ENCODE results near the gene ARMCX4.
"Not testable (repeated sequence)": the region's sequence is repeated elsewhere in the genome, so short reads cannot be mapped to it uniquely, and the experiment has no call there.

ARMCX4 gene

GRCh38 chrX:101485212-101485949, at the start of gene ARMCX4:
Gene ARMCX4 (plus strand): TSS chrX:101485456. CDS start chrX:101488590, 3,134 bp downstream.
- DNase-seq = peak; percentile 5

GRCh38 chrX:101442085-101442484, 43.2 kb upstream of the ARMCX4 start:
- DNase-seq = peak; percentile 39

GRCh38 chrX:101449279-101449678, 36.0 kb upstream of the ARMCX4 start:
- no peak for DNase-seq

GRCh38 chrX:101450085-101450484, 35.2 kb upstream of the ARMCX4 start:
- no peak for DNase-seq

- DNase-seq = peak; percentile 46
Measured at GRCh38 chrX:101450961-101451360, 34.3 kb upstream of the ARMCX4 start.

- peak; percentile 47 for DNase-seq
Measured at GRCh38 chrX:101452056-101452455, 33.2 kb upstream of the ARMCX4 start.

- DNase-seq = peak; percentile 34
Measured at GRCh38 chrX:101460669-101461068, 24.6 kb upstream of the ARMCX4 start.

GRCh38 chrX:101462892-101463291, 22.4 kb upstream of the ARMCX4 start:
- no peak for DNase-seq

- DNase-seq = no peak
Measured at GRCh38 chrX:101478366-101478765, 6.9 kb upstream of the ARMCX4 start.

- DNase-seq = no peak
Measured at GRCh38 chrX:101482296-101482695, 3.0 kb upstream of the ARMCX4 start.

GRCh38 chrX:101483705-101484104, 1.6 kb upstream of the ARMCX4 start:
- no peak for DNase-seq

- no peak for DNase-seq
Measured at GRCh38 chrX:101484135-101484534, 1.1 kb upstream of the ARMCX4 start.

- DNase-seq = no peak
Measured at GRCh38 chrX:101488796-101489195, 3.5 kb downstream of the ARMCX4 start.

- DNase-seq = no peak
Measured at GRCh38 chrX:101491943-101492342, 6.7 kb downstream of the ARMCX4 start.

GRCh38 chrX:101493225-101493624, 8.0 kb downstream of the ARMCX4 start:
- DNase-seq = no peak

GRCh38 chrX:101502929-101503328, 17.7 kb downstream of the ARMCX4 start:
- DNase-seq = not testable (repeated sequence)

GRCh38 chrX:101507372-101507771, 22.1 kb downstream of the ARMCX4 start:
- DNase-seq = no peak

GRCh38 chrX:101507986-101508385, 22.7 kb downstream of the ARMCX4 start:
- DNase-seq = no peak

- DNase-seq = no peak
Measured at GRCh38 chrX:101530944-101531343, 45.7 kb downstream of the ARMCX4 start.

All from suppressor macrophage treated with lipopolysaccharide for 4 hours (primary cell).